HG02798 (cell line): Measurements from ENCODE around the gene CNTNAP5.

Source experiments
- ATAC-seq: cut with Tn5 transposase; IDR thresholded peaks from one replicate; pipeline ENCODE4 v1.9.1; 2021; ENCODE audit warnings: mild to moderate bottlenecking; ENCODE audit not compliant: unreplicated experiment, poor library complexity

The CNTNAP5 gene

GRCh38 chr2:124652099-124652498 lies 627.0 kb downstream of the CNTNAP5 start:
- no peak for ATAC-seq

- no peak for ATAC-seq
These were observed 633.3 kb downstream of the CNTNAP5 start for GRCh38 chr2:124658373-124658772.

DNA sequence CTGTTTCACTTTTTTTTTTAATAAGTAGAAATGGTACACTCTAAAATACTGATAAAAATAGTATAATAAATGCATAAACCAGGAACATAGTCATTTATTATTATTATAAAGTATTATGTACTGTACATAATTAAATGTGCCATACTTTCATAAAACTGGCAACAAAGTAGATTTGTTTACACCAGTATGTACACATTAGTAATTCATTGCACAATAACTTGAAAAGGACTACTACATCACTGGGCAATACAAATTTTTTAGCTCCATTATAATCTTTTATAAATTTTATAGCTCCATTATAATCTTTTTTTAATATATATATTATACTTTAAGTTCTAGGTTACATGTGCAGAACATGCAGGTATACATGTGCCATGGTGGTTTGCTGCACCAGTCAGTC lies 636.5 kb downstream of the CNTNAP5 start:
- ATAC-seq: no peak

DNA sequence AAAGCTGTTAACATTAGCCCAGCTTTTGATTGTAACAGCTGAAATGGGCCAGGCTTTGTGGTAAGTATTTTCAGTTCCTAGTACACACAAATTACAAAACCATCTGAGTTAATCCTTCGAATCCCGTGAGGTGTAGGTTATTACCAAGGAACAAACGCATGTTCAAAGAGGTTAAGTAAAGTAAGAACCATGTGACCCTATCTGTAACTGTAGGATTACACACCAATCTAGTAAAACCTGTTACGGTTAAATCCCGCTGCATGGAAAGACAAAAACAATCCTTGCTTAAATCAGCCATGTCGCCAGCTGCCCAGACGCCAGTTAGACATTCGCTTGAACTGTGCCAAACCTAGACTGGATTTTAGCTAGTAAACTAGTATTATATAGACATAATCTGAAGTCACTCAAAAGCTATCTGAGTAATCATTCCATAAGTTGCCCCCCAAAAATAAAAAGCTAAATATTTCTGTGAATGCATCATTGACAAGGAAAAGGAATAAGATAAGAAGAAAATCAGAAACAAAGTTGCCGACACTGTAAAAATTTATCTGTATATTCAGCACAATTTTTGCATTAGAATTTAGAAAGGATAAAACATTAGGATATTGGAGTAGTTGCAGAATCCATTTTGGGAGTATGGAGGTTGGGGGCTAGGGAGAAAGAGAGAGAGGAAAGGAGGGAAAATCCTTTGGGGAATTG lies 638.0 kb downstream of the CNTNAP5 start:
- ATAC-seq: no peak

- no peak for ATAC-seq
These were observed 638.5 kb downstream of the CNTNAP5 start for GRCh38 chr2:124663645-124663997.

DNA sequence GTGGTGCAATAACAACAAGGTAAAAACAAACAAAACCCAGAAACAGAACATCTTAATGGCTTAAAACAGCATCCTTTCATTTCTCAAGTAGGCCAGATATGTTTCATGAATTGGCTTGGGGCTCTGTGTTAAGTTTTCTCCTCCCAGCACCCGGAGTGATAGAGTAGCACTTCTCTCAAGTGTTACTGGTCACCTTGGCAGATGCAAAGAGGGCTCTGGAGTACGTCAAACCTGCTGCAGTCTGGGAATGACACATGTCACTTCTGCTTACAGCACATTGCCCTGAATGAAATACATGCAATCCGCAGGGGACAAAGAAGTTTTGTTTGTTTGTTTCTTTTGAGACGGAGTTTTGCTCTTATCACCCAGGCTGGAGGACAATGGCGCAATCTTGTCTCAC lies 639.3 kb downstream of the CNTNAP5 start:
- no peak for ATAC-seq

- ATAC-seq: no peak
These were observed 641.9 kb downstream of the CNTNAP5 start for GRCh38 chr2:124666976-124667375.

GRCh38 chr2:124668161-124668560 lies 643.1 kb downstream of the CNTNAP5 start:
- ATAC-seq: no peak

DNA sequence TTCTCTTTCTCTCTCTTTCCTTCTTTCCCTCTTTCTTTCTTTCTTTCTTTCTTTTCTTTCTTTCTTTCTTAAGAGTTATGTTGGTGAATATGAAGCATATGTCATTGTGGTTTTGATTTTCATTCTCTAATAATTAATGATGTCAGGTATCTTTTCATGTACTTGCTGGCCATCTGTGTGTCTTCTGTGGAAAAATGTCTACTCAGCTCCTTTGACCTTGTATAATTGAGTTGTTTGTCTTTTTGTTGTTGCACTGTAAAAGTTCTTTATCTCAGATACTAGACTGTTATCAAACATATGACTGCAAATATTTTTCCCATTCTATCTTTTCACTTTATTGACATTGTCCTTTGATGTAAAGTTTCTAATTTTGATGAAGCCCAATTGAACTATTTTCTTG lies 645.1 kb downstream of the CNTNAP5 start:
- no peak for ATAC-seq

DNA sequence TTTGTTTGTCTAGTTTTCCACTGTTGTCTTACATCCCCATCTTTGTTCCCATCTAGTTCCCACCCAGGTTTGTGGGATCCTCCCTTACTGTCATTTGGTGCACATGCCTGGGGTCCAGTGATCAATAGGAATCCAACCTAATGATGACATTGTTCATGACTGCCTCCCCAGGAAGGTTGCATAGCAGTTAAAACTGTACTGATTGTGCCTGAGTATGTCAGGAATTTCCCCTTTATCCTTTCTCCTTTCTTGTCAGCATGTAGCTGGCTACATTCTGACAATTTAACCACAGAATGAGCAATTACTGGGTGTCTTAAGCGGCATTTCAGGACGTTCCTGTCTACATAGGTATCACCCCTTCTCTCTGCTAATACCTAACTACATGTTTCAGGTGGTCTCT lies 653.0 kb downstream of the CNTNAP5 start:
- no peak for ATAC-seq

DNA sequence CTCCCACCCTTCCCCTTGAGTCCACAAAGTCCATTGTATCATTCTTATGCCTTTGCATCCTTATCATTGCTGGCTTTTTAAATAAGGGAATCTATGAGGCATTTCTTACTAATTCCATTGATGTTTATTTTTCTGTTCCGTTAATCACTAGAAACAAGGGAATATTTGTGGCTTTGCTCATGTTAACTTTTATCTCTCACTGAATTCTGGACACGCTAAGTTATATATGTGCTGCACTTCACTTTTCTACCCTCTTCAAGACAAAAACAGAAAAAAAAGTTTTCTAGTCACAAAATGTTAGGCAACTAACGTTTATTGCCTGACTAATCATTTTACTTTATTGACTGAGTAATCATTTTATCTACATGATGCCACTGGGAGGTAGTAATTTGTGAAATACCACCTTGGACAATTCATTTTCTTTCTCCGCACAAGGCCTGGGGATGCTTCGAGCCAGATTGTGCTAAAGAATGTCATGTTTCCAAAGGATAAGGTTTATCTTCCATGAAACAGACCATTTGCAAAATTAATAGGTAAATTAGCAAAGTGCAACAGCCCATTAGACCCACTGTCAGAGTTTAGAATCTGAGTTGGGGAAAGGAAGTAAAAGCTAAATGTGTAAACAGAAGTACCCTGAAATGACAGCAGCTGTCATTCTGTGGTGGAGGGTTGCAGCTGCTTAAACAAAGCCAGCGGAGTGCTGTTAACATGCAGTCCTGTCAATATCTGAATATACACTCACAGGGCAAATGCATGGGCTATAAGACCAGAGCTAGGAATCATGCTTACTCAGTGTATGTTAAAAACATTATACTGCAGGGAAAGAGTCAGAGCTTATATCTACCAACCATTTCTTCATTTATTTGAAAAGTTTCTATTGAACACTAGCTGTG lies 658.7 kb downstream of the CNTNAP5 start:
- no peak for ATAC-seq

DNA sequence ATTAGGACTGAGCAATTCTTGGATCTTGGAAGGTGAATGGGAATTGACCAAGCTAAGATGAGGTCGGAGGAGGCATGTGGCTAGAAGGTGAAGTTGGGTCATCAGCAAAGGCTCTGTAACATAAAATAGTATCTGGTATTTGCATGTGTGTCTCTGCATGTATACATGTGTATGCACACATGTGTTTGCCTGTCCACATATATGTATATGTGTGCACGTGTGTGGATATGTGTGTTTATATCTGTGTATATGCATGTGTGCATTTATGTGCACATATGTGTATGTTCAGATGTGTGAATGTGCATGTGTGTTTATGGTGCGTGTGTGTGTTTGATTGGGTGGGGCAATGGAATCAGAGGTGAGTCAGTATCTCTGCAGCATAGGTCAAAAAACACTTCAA lies 664.3 kb downstream of the CNTNAP5 start:
- ATAC-seq: no peak

- no peak for ATAC-seq
These were observed 667.1 kb downstream of the CNTNAP5 start for GRCh38 chr2:124692216-124692615.

DNA sequence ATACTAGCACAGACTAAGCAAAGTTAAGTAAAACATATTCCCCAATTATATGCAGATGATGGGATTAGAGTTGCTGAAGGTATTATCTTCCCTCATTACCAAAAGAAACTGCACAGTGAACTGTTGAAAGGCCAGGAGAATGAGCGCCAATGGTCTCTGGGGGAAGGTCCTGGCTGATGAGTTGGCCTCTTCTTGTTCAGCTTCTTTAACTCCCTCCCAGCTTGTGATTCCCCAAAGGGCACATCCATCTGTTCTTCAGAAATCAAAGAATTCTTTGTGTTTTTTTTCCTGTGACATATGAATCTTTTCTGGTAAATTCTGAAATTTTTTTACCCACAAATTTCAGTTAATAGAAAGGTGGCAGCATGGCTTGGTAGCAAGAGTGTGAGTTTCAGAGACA lies 667.6 kb downstream of the CNTNAP5 start:
- ATAC-seq: no peak

DNA sequence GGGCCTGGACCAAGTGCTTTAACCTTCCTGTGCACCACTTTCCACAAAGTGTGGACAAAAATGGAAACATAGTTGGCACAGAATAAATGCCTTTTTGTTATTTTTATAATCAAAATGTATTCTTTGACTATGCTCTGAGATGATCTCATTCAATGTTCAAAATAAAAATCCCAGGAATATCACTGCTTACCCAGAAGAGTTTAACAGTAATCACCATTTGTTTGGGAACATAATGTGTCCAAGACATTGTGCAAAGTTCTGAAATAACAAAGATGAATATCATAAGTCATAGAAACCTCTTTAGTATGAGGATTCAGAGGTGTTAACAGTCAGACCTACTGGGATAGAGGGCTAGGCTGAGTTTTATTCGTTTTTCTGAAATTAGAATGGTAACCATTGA lies 668.1 kb downstream of the CNTNAP5 start:
- no peak for ATAC-seq

GRCh38 chr2:124698979-124699565 lies 674.0 kb downstream of the CNTNAP5 start:
- no peak for ATAC-seq

GRCh38 chr2:124702777-124703176 lies 677.7 kb downstream of the CNTNAP5 start:
- no peak for ATAC-seq

DNA sequence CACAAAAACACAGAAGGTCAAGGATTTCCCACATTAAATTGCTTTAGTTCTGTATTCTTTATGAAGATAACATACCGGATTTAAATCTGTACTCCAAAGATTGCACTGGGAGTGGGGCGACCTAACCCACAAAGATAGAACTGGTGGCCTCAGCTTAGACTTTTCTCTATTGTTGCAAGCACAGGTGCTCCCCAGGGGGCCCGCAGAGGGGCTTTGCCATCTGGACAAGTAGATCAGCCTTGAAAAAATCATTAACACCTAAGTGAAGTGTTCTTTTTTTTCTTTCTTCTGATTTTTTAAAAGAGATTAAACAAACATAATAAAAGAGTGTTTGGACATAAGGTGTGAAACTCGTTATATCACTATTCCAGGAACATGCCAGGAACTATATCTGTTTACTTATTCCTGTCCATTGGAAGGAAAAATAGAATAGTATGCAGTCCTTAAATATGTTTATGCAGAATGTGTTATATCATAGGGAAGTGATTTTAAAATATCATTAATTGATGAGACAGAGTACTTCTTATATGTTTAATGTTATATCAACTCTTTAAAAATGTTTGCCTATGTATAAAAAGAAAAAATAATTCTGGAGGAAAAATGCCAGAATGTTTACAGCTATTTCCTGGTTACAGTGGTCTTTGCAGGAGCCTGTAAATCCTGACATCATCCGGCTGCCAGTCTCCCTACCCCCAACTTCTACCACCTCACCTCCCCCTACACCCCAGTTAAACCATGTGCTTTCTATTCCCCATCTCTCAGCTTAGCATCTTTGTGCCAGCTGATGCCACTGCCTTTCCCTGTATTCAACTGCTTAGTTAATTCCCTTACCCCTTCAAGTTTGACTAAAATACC lies 679.2 kb downstream of the CNTNAP5 start:
- ATAC-seq: no peak

DNA sequence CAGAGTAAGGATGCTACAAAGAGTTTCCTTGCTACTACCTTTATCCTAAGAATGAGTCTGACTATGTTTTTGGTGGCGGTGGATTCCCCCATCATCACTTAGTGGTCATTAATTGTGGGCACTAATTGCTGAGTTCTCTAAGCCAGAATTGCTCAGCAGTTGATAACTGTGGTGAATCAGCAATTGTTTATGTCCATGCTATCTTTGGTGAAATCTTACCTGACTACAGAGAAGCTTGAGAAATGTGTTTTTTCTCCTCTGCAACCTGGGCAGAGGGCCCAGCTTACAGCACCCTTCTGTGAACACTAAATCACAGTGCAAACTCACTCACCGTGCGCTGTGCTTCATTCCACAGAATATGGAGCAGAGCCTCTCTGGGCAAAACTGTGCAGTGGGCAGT lies 683.6 kb downstream of the CNTNAP5 start:
- no peak for ATAC-seq

DNA sequence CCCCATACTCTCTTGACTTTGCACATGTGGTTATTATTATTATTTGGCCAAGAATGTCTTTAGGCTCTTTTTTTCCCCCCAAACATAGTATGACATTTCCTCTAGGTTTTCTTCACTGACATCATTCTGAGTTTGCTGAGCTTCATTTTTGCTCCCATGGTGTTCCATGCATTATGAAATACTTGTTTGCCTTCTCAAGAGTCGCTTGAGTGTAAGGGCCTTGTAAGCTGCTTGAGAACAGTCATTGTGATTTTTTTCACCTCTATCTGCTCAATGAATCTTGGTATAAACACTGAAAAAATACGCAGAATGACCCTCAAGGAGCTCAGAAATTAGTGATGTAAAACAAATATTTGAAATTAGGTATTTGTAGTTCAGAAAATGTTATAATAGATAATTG lies 688.9 kb downstream of the CNTNAP5 start:
- ATAC-seq: no peak

- ATAC-seq: no peak
These were observed 700.1 kb downstream of the CNTNAP5 start for GRCh38 chr2:124725187-124725586.
